GM20431 (cell line): ENCODE results near the gene TAOK3.
"Not testable (repeated sequence)": the region's sequence is repeated elsewhere in the genome, so short reads cannot be mapped to it uniquely, and the experiment has no call there.

Experiments
- in situ Hi-C: fragments of 300-500 bp; cut with MseI, MboI; formaldehyde crosslinking; loops from one replicate; pipeline ENCODE4 v1.15.0; 2020; ENCODE audit warnings: low sequenced_read_pairs; ENCODE audit not compliant: unreplicated experiment

TAOK3 gene

DNA sequence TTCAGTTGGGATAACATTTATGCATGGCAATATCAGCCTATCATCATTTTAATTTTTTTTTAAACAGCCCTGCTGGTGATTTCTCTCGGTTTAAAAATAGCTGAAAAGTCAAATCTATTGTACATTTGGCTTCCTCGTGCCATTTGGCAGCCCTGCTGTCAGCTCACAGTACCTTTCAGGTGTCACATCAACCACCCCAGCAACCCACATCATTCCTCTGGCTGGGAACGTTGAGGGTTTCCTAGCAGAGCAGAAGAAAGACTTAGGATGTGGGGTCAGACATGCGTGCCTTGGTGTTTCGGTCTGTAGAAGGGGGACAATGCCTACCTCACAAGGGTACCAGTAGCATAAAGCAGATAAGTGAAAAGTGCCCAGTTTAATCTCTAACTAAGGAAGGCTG is 221.0 kb downstream of the TAOK3 start:
- in situ Hi-C loops, result no loop called here

DNA sequence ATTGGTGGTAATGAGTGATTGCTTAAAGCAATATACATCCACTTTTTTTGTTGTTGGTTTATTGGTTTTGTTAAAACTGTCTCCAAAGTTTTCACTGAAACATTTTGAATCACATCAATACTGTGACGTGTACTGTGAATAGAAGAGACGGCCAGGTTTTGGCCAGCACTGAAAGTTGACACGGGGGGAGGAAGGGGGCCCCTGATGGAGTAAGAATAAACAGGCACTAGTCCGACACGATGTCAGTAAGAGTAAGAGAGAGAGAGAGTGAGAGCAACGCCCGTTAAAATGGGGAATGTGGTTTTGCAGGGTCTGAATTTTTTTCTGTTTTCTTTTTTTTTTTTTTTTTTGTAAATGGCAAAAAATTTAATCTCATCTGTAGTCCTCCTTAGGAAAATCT is 222.1 kb downstream of the TAOK3 start:
- in situ Hi-C loops, result no loop called here

DNA sequence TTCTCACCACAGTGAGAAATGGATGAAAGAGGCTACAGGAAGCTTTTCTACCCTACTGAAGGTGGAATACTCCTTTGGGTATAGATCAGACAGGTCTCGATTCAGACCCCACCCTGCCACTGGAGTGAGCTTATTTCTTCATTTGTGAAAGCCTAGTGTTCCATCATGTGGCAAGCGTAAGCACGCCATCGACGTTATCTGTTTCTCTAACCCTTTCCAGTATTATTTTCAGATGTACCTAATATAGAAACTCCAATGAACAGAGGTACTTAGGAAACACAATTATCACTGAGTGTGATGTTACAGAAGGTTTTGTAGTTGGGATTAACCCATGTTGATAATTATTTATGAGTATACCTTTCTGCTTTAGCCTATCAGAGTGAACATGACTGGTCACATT is 224.4 kb downstream of the TAOK3 start:
- in situ Hi-C loops, result no loop called here

DNA sequence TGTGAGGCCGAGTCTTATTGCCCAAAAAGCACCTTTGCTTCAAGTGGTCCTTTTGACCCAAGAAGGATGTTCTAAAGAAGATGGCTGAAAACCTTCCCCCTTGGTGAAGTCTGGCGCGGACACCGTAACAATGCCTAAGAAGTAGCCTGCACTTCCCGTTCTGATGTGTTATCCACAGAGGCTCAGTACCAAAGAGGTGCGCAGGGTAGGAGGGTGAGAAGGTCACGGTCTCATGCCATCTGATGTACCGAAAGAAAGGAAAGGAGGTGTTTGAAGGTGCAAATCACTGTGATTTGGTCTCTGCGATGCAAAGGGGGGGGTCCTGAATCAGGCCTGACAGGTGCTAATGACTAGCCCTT is 226.9 kb downstream of the TAOK3 start:
- in situ Hi-C loops, result no loop called here

DNA sequence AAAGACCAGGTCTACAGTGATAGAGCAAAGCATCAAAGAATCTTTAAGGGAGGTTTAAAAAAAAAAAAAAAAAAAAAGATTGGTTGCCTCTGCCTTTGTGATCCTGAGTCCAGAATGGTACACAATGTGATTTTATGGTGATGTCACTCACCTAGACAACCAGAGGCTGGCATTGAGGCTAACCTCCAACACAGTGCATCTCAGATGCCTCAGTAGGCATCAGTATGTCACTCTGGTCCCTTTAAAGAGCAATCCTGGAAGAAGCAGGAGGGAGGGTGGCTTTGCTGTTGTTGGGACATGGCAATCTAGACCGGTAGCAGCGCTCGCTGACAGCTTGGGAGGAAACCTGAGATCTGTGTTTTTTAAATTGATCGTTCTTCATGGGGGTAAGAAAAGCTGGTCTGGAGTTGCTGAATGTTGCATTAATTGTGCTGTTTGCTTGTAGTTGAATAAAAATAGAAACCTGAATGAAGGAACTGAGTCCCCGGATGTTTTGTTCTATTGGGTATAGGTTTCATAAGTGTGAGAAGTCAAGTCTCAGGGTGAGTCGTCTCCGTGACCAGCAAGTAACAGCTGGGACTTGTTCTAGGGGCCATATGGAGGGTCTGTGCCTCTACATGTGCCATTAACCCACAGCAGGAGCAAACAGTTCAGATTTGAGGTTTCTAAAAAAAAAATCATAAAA is 227.5 kb downstream of the TAOK3 start:
- in situ Hi-C loops, result no loop called here

DNA sequence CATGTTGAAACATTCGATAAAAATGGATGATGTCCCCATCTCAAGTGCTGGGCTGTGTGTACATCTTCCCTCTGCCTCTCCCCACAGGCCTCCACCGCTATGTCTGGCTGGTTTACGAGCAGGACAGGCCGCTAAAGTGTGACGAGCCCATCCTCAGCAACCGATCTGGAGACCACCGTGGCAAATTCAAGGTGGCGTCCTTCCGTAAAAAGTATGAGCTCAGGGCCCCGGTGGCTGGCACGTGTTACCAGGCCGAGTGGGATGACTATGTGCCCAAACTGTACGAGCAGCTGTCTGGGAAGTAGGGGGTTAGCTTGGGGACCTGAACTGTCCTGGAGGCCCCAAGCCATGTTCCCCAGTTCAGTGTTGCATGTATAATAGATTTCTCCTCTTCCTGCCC is 228.2 kb downstream of the TAOK3 start:
- in situ Hi-C loops, result no loop called here

DNA sequence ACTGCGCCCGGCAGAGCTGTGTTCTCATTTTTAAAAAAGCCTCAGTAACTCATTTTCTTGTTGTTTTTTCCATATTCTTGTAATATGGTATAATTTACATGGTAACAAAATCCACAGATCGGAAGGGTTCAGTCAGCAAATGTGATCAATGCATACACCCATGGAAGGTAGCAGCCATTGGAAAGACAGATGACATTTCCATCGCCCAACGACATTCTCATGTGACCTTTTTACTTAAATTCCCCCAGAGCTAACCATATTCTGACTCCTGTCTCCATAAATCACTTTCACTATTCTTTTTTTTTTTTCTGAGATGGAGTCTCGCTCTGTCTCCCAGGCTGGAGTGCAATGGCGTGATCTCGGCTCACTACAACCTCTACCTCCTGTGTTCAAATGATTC is 231.9 kb downstream of the TAOK3 start:
- in situ Hi-C loops, result no loop called here

DNA sequence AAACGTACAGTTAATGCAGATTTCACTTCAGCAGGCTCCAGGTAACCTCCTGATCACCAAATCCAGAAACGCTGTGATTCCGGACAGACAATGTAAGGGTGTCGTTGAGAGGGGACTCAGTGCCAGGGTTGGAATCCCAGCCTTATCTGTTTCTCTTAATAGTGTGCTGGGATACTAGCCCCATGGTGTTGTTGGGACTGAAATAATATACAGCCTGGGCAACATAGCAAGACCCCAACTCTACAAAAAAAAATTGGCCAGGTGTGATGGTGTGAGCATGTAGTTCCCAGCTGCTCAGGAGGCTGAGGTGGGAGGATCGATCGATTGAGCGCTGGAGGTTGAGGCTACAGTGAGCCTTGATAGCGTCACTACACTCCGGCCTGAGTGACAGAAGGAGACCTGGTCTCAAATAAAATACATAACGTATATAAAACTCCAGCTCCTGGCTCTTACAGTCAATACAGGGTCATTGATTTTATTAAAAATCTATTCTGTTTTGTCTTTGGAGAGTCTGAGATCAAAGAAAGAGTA is 235.5 kb downstream of the TAOK3 start:
- in situ Hi-C loops, result no loop called here

DNA sequence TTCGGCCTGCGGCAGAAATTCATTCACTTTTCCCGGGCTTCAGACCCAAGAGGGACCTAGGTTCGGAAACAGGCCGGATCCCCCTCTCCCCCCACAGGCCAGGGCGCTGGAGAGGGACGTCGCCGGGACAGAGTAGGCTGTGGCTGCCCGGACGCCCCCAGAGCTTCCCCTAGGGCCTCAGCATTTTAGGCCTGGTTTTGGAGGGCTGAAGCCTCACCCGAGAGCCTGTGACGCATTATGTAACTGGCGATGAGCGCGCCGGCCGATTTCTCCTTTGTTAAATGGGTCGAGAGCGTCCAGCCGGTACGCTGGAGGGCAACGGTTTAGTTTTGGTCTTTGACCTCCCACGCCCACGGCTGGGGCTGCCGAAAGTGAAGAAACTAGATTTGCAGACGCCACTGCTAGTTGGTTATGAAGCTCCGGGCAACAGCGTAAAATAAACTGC is 236.1 kb downstream of the TAOK3 start:
- in situ Hi-C loops, result no loop called here

DNA sequence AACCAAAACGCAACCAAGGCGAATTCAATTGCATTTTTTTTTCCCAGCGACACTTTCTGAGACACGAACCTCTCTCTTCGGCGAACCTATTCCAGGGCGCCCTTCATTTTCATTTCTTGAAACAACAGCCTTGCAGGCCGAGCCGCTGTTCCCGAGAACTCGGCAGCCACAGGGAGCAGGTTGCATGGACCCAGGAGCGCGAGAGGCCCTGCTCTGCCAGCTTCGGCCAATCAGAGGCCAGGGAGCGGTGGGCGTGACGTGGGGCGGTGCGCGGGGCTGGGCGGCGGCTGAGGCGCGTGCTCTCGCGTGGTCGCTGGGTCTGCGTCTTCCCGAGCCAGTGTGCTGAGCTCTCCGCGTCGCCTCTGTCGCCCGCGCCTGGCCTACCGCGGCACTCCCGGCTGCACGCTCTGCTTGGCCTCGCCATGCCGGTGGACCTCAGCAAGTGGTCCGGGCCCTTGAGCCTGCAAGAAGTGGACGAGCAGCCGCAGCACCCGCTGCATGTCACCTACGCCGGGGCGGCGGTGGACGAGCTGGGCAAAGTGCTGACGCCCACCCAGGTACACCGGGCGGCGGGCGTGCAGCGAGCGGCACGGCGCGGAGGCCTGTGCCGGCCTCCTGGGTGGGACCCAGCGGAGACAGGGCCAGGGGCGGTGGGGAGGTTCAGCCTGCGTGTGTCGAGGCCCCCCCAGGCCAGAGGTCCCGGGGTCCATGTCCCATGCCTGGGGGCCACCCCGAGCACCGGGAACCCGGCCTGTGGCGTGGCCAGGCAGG is 236.7 kb downstream of the TAOK3 start, which contains the start of gene PEBP1:
PEBP1 (plus strand) TSS at position 337 of the 771 bp plus-strand sequence; CDS start at position 423, 86 bp downstream.
- in situ Hi-C loops, result no loop called here

DNA sequence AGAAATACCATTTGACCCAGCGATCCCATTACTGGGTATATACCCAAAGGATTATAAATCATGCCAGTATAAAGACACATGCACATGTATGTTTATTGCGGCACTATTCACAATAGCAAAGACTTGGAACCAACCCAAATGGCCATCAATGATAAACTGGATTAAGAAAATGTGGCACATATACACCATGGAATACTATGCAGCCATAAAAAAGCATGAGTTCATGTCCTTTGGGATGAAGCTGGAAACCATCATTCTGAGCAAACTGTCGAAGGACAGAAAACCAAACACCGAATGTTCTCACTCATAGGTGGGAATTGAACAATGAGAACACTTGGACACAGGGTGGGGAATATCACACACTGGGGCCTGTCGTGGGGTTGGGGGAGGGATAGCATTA is 243.3 kb downstream of the TAOK3 start:
- in situ Hi-C loops, result not testable (repeated sequence)

DNA sequence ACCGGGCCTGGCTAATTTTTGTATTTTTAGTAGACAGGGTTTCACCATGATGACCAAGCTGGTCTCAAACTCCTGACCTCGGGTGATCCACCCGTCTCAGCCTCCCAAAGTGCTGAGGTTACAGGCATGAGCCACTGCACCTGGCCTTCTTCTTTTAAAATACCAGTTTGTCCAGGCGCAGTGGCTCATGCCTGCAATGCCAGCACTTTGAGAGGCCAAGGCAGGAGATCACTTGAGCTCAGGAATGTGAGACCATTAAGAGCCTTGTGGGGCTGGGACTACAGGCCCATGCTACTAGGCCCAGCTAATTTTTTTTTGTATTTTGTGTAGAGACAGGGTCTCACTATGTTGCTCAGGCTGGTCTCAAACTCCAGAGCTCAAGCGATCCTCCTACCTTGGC is 244.8 kb downstream of the TAOK3 start:
- in situ Hi-C loops, result no loop called here

DNA sequence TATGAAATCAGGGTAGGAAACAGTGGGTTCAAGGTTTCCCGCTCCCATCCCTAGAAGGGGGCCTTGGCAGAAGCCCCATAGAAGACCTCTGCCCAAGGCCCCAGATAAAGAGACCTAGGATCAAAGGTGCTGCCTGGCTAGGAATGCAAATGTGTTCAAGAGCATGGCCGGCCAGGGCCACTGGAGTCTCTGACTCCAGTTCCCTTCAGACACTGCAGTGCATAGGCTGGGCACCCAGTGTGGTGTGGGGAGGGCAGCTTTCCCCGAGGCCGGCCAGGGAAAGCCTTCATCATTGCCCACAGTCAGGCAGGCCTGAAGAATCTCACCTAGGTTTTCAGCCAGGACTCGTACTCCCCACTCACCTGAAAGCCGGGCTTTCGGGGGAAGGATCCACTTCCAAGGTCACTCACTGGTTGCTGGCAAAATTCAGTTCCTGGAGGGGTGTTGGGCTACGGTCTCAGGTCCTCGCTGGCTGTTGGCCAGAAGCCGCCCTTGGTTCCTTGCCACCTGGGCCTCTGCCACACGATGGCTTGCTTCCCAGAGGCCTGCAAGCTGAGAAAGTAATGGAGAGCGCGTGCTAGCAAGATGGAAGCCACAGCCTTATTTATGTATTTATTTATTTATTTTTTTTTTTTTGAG is 246.5 kb downstream of the TAOK3 start:
- in situ Hi-C loops, result no loop called here

DNA sequence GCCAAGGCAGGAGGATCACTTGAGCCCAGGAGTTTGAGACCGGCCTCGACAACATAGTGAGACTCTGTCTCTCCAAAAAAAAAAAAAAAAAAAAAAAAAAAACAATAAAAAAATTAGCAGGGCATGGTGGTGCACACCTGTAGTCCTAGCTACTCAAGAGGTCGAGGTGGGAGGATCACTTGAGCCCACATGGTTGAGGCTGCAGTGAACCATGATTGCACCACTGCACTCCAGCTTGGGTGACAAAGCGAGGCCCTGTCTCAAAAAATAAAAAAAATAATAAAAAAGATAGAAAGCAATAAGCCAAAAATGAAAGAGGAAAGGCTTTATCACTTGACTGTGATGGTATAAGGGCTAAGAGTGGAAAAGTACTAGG is 247.0 kb downstream of the TAOK3 start:
- in situ Hi-C loops, result no loop called here

DNA sequence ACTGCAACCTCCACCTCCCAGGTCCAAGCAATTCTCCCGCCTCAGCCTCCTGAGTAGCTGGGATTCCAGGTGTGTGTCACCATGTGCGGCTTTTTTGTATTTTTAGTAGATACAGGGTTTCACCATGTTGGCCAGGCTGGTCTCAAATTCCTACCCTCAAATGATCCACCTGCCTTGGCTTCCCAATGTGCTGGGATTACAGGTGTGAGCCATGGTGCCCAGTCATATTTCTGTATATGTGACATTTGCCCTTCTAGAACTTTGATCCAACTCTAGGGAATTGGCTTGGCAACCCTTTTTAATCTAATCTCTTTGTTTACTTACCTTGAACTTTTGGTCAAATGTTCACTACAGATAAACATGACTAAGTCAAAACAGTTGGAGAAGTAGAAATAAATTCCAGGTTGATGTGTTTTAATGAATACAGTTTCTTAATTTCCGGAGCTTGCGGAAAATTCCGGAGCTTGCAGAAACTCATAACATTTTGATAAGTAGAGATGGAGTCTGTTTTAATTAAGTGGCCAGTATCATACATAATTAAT is 248.3 kb downstream of the TAOK3 start:
- in situ Hi-C loops, result no loop called here

DNA sequence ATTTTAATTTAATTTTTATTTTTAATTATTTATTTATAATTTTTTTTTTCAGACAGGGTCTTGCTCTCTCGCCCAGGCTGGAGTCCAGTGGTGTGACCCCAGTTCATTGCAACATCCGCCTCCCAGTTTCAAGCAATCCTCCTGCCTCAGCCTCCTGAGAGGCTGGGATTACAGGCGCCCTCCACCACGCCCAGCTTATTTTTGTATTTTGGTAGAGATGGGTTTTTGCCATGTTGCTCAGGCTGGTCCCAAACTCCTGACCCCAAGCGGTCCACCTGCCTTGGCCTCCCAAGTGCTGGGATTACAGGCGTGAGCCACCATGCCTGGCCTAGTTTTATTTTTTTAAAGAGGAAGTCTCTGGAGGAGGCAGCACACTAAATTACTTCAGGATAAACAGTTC is 250.4 kb downstream of the TAOK3 start:
- in situ Hi-C loops, result no loop called here

DNA sequence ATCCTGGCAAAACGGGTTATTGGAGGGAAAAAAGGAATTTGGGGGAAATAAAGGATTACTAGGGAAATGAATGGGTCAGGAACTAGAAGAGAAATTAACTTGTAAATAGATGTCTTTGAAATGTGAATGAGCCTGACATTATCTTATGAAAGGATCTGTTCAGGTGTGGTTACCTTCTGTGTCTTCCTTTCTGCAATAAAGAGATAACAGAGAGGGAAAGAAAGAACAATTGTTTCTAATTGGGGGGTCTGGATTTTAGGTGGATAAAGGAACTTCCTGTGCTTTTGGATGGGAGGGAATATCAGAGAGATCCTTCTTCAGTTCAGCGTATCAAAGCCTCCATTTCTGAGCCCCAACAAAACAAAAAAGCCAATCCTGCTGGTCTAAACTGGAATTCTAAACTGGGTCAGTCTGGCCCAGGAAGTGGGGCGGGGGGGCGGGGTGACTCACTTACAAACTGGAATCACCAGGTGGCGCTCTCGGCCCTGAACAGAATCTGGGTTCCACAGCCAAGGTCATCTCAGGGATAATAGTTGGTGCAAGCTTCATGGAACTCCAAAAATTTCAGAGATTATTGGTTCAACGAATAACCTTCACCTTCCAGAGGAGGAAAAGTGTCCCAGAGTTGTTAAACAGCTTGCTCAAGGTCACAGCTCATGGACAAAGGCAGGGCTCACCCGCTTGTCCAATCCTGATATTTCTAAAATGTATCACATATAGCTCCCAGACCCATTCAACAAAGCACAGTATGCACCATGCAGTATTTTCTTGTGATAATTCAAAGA is 251.9 kb downstream of the TAOK3 start:
- in situ Hi-C loops, result no loop called here

DNA sequence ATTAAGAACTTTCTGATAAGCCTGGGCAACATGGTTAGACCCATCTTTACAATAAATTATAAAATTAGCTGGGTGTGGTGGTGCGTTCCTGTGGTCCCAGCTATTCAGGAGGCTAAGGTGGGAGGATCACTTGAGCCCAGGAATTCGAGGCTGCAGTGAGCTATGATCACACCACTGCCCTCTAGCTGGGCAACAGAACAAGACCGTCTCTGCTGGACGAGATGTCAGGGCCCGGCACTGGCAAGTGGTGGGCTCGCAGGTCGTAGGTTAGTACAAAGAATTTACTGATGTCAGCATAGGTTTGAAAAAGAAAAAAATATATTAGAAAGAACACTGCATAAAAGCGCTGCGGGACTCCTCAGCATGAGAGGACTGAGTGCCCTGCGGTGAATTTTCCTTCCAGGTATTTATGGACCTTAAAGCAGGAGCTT is 253.2 kb downstream of the TAOK3 start:
- in situ Hi-C loops, result no loop called here

DNA sequence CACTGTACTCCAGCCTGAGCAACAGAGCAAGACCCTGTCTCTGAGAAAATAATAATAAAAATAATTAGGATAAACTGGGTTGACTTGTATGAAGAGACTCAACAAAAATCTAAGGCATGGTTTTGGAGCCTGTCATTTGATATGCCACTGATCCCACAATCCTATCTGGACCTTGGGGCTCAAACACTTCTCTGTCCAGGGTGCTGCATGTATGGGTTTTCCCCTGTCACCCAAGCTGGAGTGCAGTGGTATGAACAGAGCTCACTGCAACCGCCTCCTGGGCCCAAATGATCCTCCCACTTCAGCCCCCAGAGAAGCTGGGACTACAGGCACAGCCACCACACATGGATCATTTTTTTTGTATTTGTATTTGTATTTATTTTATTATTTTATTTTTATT is 263.6 kb downstream of the TAOK3 start:
- in situ Hi-C loops, result no loop called here

DNA sequence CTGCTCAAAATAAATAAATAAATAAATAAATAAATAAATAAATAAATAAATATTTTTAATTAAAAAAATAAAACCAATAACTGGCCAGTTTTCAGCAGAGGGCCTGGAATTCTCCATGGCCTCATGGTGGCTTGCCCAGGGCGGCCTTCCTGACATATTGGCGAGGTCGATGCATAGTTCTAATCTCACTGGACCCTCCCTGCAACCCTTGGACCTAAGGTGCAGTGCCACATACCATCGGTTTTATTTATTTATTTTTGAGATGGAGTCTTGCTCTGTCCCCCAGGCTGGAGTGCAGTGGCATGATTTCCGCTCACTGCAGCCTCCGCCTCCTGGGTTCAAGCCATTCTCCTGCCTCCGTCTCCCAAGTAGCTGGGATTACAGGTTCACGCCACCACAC is 265.0 kb downstream of the TAOK3 start:
- in situ Hi-C loops, result no loop called here
